ENCODE data around the gene MED27. TPM values are rescaled to one million over a fixed set of nuclear protein-coding genes. Genes with fewer than 3 reads are reported as not detected.

Gene MED27
- total RNA-seq, 1 experiment from 2014 or later, result 30.4 TPM

DNA sequence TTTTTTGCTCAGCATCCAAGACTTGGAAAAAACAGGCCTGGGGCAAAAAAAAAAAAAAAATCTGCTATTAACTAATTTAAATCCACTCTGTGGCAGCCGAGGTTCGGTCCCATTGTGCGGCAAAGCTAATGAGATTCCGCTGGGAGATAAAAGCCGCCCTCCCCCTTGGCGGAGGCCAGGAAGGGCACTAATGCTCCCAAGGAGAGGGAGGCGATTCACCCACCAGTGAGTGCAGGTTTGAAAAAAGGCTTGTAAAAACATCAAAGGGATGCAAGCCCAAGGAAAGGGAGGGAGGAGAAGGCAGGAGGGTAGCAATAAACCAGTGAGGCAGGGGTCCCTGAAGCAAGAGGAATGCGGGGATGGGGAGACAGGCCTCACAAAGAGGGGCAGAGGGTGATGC lies 210.3 kb downstream of the MED27 start:
- ChIA-PET CTCF (no interaction called here), POLR2A (no interaction called here)
- Mint-ChIP-seq H3K4me3 (ENCODE audit: unreplicated experiment) (no peak overlapping the region), H3K27ac (ENCODE audit: unreplicated experiment) (peak overlapping the region; percentile 53), H3K27me3 (ENCODE audit: insufficient read depth, unreplicated experiment) (no peaks in the 10 kb centered on the region), H3K9me3 (ENCODE audit: unreplicated experiment) (no peaks in the 10 kb centered on the region), H3K4me1 (ENCODE audit: low read depth, unreplicated experiment) (no peaks in the 10 kb centered on the region), H3K36me3 (ENCODE audit: insufficient read depth, unreplicated experiment) (peaks cover 10% of the 10 kb centered on the region)
- BruUV-seq (replicated peaks), result no TSS peak
- Histone ChIP-seq H3K9me3 (no peaks in the 10 kb centered on the region), H3K4me3 (ENCODE audit: low read depth, low read length) (no peak overlapping the region), H3K27me3 (replicated peaks; ENCODE audit: control insufficient read depth, insufficient read depth, low read length) (no peaks in the 10 kb centered on the region), H3K4me1 (no peaks in the 10 kb centered on the region), H3K36me3 (ENCODE audit: control insufficient read depth, insufficient read depth, low read length) (no peaks in the 10 kb centered on the region)
- intact Hi-C loops (cut with micrococcal nuclease; ENCODE audit: unreplicated experiment), result no loop called here
- no peak for DNase-seq
- TF ChIP-seq, protein P1, sequence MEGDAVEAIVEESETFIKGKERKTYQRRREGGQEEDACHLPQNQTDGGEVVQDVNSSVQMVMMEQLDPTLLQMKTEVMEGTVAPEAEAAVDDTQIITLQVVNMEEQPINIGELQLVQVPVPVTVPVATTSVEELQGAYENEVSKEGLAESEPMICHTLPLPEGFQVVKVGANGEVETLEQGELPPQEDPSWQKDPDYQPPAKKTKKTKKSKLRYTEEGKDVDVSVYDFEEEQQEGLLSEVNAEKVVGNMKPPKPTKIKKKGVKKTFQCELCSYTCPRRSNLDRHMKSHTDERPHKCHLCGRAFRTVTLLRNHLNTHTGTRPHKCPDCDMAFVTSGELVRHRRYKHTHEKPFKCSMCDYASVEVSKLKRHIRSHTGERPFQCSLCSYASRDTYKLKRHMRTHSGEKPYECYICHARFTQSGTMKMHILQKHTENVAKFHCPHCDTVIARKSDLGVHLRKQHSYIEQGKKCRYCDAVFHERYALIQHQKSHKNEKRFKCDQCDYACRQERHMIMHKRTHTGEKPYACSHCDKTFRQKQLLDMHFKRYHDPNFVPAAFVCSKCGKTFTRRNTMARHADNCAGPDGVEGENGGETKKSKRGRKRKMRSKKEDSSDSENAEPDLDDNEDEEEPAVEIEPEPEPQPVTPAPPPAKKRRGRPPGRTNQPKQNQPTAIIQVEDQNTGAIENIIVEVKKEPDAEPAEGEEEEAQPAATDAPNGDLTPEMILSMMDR (IDR thresholded peaks at IDR 0.05; ENCODE audit: insufficient read depth in 1 of 2, low read depth in 1 of 2, low read length in 1 of 2, severe bottlenecking in 1 of 2, unreplicated experiment in 1 of 2), result no peak

DNA sequence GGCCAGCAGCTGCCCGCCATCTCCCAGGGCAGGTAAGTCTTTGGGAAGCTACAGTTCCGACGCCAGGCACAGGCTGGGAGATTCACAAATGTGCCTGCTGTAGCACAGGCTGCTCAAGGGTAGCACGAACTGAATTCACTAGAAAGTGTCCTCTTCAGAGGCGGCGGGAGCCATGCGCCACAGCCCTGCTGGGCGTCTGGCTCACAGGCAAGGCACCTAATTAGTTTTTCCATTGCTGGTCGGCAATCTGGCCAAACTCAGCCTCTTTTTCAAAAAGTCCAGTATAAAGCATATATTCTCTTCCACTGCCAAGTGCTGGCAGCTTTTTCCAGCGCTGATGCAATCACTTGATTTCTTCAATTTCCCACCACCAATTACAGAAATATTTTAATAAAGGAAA lies 210.9 kb downstream of the MED27 start:
- H3K36me3 ChIP-seq (ENCODE audit: control insufficient read depth, insufficient read depth, low read length), result no peaks in the 10 kb centered on the region
- Mint-ChIP-seq H3K9me3 (ENCODE audit: unreplicated experiment) (no peaks in the 10 kb centered on the region), H3K27me3 (ENCODE audit: insufficient read depth, unreplicated experiment) (no peaks in the 10 kb centered on the region), H3K27ac (ENCODE audit: unreplicated experiment) (peak overlapping the region; percentile 53), H3K4me3 (ENCODE audit: unreplicated experiment) (no peak overlapping the region), H3K4me1 (ENCODE audit: low read depth, unreplicated experiment) (no peaks in the 10 kb centered on the region), H3K36me3 (ENCODE audit: insufficient read depth, unreplicated experiment) (peaks cover 10% of the 10 kb centered on the region)
- no peaks in the 10 kb centered on the region for H3K27me3 ChIP-seq (replicated peaks; ENCODE audit: control insufficient read depth, insufficient read depth, low read length)
- no peaks in the 10 kb centered on the region for H3K9me3 ChIP-seq
- POLR2A ChIA-PET, result no interaction called here
- no peak overlapping the region for H3K4me3 ChIP-seq (ENCODE audit: low read depth, low read length)
- DNase-seq, result no peak
- CTCF ChIA-PET, result no interaction called here
- TF ChIP-seq, protein P1 (IDR thresholded peaks at IDR 0.05; ENCODE audit: insufficient read depth in 1 of 2, low read depth in 1 of 2, low read length in 1 of 2, severe bottlenecking in 1 of 2, unreplicated experiment in 1 of 2), result no peak
- BruUV-seq (replicated peaks), result no TSS peak
- intact Hi-C loops (cut with micrococcal nuclease; ENCODE audit: unreplicated experiment), result no loop called here
- no peaks in the 10 kb centered on the region for H3K4me1 ChIP-seq

DNA sequence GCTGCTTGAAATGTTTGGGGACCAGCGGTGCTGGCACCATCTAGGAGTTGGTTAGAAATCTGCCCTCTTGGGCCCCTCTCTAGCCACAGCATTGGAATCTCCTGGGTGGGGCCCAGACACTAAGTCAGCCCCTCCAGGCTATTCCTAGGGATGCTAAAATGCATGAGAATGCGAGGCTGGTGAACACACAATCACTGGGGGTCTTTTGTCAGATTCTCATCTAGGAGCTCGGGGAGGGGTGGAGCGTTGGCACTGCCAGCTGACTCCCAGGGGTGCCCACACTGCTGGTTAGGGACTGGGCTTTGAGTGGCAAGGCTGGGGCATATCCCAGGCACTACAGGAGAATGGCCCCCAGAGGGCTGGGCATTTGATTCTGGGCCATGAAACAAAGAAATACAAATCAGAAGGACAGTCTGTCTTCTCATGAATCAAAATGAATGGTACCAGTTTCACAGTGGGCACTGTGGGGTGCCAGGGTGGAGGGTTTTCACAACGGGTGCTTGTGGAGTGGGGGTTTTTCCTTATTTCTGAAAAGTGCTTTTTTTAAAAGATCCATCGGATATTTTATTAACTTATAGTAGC lies 212.0 kb downstream of the MED27 start:
- TF ChIP-seq, protein P1 (IDR thresholded peaks at IDR 0.05; ENCODE audit: insufficient read depth in 1 of 2, low read depth in 1 of 2, low read length in 1 of 2, severe bottlenecking in 1 of 2, unreplicated experiment in 1 of 2), result no peak
- Mint-ChIP-seq H3K36me3 (ENCODE audit: insufficient read depth, unreplicated experiment) (peaks cover 10% of the 10 kb centered on the region), H3K9me3 (ENCODE audit: unreplicated experiment) (no peaks in the 10 kb centered on the region), H3K27me3 (ENCODE audit: insufficient read depth, unreplicated experiment) (no peaks in the 10 kb centered on the region), H3K4me3 (ENCODE audit: unreplicated experiment) (no peak overlapping the region), H3K27ac (ENCODE audit: unreplicated experiment) (no peak overlapping the region), H3K4me1 (ENCODE audit: low read depth, unreplicated experiment) (no peaks in the 10 kb centered on the region)
- Histone ChIP-seq H3K4me1 (no peaks in the 10 kb centered on the region), H3K4me3 (ENCODE audit: low read depth, low read length) (no peak overlapping the region), H3K36me3 (ENCODE audit: control insufficient read depth, insufficient read depth, low read length) (no peaks in the 10 kb centered on the region), H3K9me3 (no peaks in the 10 kb centered on the region), H3K27me3 (replicated peaks; ENCODE audit: control insufficient read depth, insufficient read depth, low read length) (no peaks in the 10 kb centered on the region)
- ChIA-PET POLR2A (no interaction called here), CTCF (no interaction called here)
- no peak for DNase-seq
- intact Hi-C loops (cut with micrococcal nuclease; ENCODE audit: unreplicated experiment), result no loop called here
- no TSS peak for BruUV-seq (replicated peaks)
